Gastrocnemius medialis (tissue), 4 donors: Measurements from ENCODE around the gene GRIA1.

ENCODE experiments used
- CTCF ChIP-seq, 5 experiments: fragments of 450-650 bp in 3 of 5; fragments of 200-600 bp in 2 of 5; sonication (generic) in 2 of 5; IDR thresholded peaks in 4 of 5; conservative IDR thresholded peaks in 1 of 5; 1 replicate in 4 of 5; 2 replicates in 1 of 5; pipeline ENCODE4 v1.5.1; 2016 to 2019; ENCODE audit warnings: antibody characterized with exemption in 5 of 5, mild to moderate bottlenecking in 3 of 5, moderate library complexity in 3 of 5
- POLR2A ChIP-seq, 2 donors: fragments of 450-650 bp; IDR thresholded peaks; one replicate each; pipeline ENCODE4 v1.6.1; 2017; ENCODE audit warnings: antibody characterized with exemption in 2 of 2, mild to moderate bottlenecking in 2 of 2, moderate library complexity in 2 of 2

- TF ChIP-seq CTCF (IDR thresholded peaks at IDR 0.05 in 4 of 5, conservative IDR thresholded peaks at IDR 0.05 in 1 of 5) (no peak), POLR2A (IDR thresholded peaks at IDR 0.05) (no peak)
Measured at GRCh38 chr5:153707626-153708025, 217.2 kb downstream of the GRIA1 start.
